ENCODE data around the gene SCEL.

GRCh38 chr13:77620138-77620537 is 84.6 kb downstream of the SCEL start:
- TF ChIP-seq CTCF (IDR thresholded peaks at IDR 0.05; ENCODE audit: insufficient read depth, low read depth, low read length) (no peak), EZH2 (IDR thresholded peaks at IDR 0.05; ENCODE audit: insufficient read depth, low read length) (no peak)
